ENCODE results near the gene ZNF438. TPM values are rescaled to one million over a fixed set of nuclear protein-coding genes. Genes with fewer than 3 reads are reported as not detected.
"Not testable (repeated sequence)": the region's sequence is repeated elsewhere in the genome, so short reads cannot be mapped to it uniquely, and the experiment has no call there.

Gene ZNF438
- total and polyA plus RNA-seq, 3 experiments from 2014 or later: 2.9 to 4.2 (median 3.9) TPM

DNA sequence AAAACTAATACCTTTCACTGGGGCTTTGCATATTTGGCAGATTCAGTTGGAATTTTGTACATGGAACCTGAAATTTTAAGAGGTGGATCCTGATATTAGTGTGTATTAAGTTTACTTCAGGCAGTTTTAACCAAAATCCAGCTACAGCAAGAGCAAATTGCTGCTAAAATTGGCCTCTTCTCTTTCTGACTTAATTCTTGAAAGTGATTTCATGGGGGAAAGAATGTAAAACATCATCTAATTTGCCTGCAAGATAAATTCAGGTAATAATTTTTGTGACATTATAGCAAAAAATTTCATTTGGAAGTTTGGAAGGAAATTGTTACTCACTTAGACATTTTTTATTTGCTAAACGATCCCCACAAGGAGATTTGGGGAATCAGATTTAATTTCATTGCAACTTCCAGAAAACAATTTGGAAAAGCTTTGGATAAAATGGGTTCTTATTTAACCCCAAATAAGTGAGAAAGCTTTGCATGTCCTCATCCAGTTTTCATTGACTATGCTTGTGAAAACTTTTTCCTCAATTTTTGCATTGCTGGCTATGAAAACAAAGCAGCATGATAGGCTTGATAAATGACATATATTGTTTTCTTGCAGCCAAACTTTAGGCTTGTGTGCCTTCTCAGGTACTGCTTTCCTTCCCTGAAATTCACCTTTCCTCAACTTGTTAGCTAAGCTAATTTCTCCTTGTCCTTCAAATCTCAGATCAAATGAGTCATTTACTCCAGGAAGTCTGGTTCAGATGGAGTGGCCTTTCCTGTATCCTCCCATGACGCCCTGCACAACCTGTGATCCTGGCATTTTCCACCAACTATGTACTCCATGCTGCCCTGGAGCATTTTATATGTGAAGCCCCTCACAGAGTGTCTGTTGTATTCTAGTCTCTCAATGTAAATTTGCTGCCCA, 27.4 kb upstream of the ZNF438 start:
- H3K27ac ChIP-seq (ENCODE audit: low read depth, low read length): no peak overlapping the region
- no peak overlapping the region for H3K4me3 Mint-ChIP-seq
- H3K27me3 Mint-ChIP-seq: peaks cover 3 to 28% of the 10 kb centered on the region in 2 donors
- H3K27ac Mint-ChIP-seq: no peak overlapping the region
- DNase-seq: no peak
- H3K4me1 Mint-ChIP-seq: no peaks in the 10 kb centered on the region
- POLR2A ChIA-PET: no interaction called here
- no peaks in the 10 kb centered on the region for H3K9me3 ChIP-seq (ENCODE audit: low read length)
- peaks cover 0 to 2% (median 0%) of the 10 kb centered on the region in 5 donors for H3K9me3 Mint-ChIP-seq
- CTCF ChIA-PET: no interaction called here
- H3K4me3 ChIP-seq (ENCODE audit: low read length): no peak overlapping the region
- H3K36me3 Mint-ChIP-seq: no peaks in the 10 kb centered on the region
- no peaks in the 10 kb centered on the region for H3K4me1 ChIP-seq (ENCODE audit: insufficient read depth, low read length)
- H3K36me3 ChIP-seq (ENCODE audit: insufficient read depth, low read length): no peaks in the 10 kb centered on the region
- H3K27me3 ChIP-seq (ENCODE audit: insufficient read depth, low read length, poor library complexity, severe bottlenecking): no peaks in the 10 kb centered on the region

DNA sequence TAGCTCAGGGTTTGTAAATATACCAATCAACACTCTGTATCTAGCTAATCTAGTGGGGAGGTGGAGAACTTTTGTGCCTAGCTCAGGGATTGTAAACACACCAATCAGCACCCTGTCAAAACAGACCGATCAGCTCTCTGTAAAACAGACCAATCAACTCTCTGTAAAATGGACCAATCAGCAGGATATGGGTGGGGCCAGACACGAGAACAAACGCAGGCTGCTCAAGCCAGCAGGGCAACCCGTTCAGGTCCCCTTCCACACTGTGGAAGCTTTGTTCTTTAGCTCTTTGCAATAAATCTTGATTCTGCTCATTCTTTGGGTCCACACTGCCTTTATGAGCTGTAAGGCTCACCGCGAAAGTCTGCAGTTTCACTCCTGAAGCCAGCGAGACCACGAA, 25.0 kb upstream of the ZNF438 start:
- H3K36me3 Mint-ChIP-seq; H3K9me3 Mint-ChIP-seq; POLR2A ChIA-PET; H3K9me3 ChIP-seq (ENCODE audit: low read length); H3K36me3 ChIP-seq (ENCODE audit: insufficient read depth, low read length); H3K27me3 ChIP-seq (ENCODE audit: insufficient read depth, low read length, poor library complexity, severe bottlenecking); H3K4me1 ChIP-seq (ENCODE audit: insufficient read depth, low read length); DNase-seq; H3K27ac Mint-ChIP-seq; H3K4me3 ChIP-seq (ENCODE audit: low read length); H3K4me1 Mint-ChIP-seq; CTCF ChIA-PET; H3K27ac ChIP-seq (ENCODE audit: low read depth, low read length): not testable (repeated sequence)
- H3K4me3 Mint-ChIP-seq: peak overlapping the region in 2 of 7 donors; percentile 12 to 25
- peaks cover 3 to 20% of the 10 kb centered on the region in 2 donors for H3K27me3 Mint-ChIP-seq

DNA sequence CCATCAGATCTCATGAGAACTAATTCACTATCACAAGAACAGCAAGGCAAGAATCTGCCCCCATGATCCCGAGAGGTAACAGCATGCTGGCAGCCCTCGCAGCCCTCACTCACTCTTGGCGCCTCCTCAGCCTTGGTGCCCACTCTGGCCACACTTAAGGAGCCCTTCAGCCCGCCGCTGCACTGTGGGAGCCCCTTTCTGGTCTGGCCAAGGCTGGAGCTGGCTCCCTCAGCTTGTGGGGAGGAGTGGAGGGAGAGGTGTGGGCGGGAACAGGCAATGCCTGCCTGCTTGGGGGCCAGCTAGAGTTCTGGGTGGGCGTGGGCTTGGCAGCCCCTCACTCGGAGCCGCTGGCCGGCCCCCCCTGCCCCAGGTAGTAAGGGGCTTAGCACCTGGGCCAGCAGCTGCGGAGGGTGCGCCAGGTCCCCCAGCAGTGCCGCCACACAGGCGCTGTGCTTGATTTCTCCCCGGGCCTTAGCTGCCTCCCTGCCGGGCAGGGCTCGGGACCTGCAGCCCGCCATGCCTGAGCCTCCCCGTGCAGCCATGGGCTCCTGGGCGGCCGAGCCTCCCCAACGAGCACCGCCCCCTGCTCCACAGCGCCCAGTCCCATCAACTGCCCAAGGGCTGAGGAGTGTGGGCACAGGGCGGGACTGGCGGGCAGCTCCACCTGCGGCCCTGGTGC, 24.0 kb upstream of the ZNF438 start:
- Mint-ChIP-seq H3K27me3 (peaks cover 2 to 15% of the 10 kb centered on the region in 2 donors), H3K4me1 (no peaks in the 10 kb centered on the region), H3K4me3 (no peak overlapping the region), H3K36me3 (no peaks in the 10 kb centered on the region), H3K27ac (no peak overlapping the region), H3K9me3 (peaks cover 0 to 9% (median 7%) of the 10 kb centered on the region in 5 donors)
- Histone ChIP-seq H3K27me3 (ENCODE audit: insufficient read depth, low read length, poor library complexity, severe bottlenecking) (no peaks in the 10 kb centered on the region), H3K9me3 (ENCODE audit: low read length) (no peaks in the 10 kb centered on the region), H3K36me3 (ENCODE audit: insufficient read depth, low read length) (no peaks in the 10 kb centered on the region), H3K4me1 (ENCODE audit: insufficient read depth, low read length) (no peaks in the 10 kb centered on the region), H3K4me3 (ENCODE audit: low read length) (no peak overlapping the region), H3K27ac (ENCODE audit: low read depth, low read length) (no peak overlapping the region)
- ChIA-PET CTCF (no interaction called here), POLR2A (no interaction called here)
- DNase-seq: no peak

DNA sequence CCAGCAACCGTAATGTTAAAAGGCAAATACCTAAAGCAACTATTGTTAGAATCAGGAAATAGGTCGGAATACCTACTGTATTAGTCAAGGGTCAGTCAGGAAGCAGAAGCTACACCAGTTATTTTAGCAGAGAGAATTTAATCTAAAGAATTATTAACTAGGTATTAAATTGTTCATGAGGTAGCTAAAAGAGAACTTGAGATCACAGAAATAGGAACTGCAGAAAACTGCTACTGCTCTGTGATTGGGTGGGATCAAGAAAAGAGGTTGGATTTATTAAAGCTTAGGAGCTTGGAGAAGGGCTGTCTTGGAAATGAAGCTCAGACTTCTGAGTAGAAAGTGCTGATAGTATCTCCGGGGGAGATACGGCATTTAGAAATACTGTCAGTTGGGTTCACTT, 20.0 kb upstream of the ZNF438 start:
- H3K9me3 Mint-ChIP-seq: peaks cover 0 to 9% (median 7%) of the 10 kb centered on the region in 5 donors
- Histone ChIP-seq H3K4me3 (ENCODE audit: low read length) (no peak overlapping the region), H3K9me3 (ENCODE audit: low read length) (no peaks in the 10 kb centered on the region), H3K27me3 (ENCODE audit: insufficient read depth, low read length, poor library complexity, severe bottlenecking) (no peaks in the 10 kb centered on the region), H3K27ac (ENCODE audit: low read depth, low read length) (no peak overlapping the region), H3K4me1 (ENCODE audit: insufficient read depth, low read length) (no peaks in the 10 kb centered on the region), H3K36me3 (ENCODE audit: insufficient read depth, low read length) (no peaks in the 10 kb centered on the region)
- H3K36me3 Mint-ChIP-seq: peaks cover 0 to 9% (median 0%) of the 10 kb centered on the region in 3 donors
- ChIA-PET CTCF (no interaction called here), POLR2A (no interaction called here)
- peaks cover 9 to 13% of the 10 kb centered on the region in 2 donors for H3K27me3 Mint-ChIP-seq
- no peak overlapping the region for H3K4me3 Mint-ChIP-seq
- H3K27ac Mint-ChIP-seq: no peak overlapping the region
- DNase-seq: no peak
- no peaks in the 10 kb centered on the region for H3K4me1 Mint-ChIP-seq

DNA sequence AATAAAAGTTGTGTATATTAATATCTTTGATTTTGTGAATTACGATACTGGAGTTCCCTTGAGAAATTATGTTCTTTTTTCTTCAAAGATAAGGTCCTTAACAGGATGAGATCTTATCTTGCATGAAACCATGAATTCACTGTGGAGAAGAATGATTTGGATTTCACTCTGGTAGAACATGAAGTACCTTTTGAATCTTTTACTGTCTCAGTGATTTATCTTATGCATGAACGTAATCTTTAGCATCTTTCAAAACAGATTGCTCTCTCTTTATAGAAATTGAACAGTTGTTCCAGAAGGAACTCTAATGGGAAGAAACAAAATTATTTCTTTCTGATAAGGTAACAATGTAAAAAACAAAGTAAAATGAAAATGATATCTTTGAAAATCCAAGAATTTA, 11.0 kb upstream of the ZNF438 start:
- Mint-ChIP-seq H3K27me3 (peaks cover 0 to 5% of the 10 kb centered on the region in 2 donors), H3K4me1 (peaks cover 0 to 6% (median 0%) of the 10 kb centered on the region in 3 donors), H3K27ac (no peak overlapping the region), H3K36me3 (peaks cover 0 to 12% (median 2%) of the 10 kb centered on the region in 3 donors), H3K4me3 (no peak overlapping the region), H3K9me3 (peaks cover 0 to 4% (median 0%) of the 10 kb centered on the region in 5 donors)
- DNase-seq: no peak
- Histone ChIP-seq H3K27me3 (ENCODE audit: insufficient read depth, low read length, poor library complexity, severe bottlenecking) (no peaks in the 10 kb centered on the region), H3K9me3 (ENCODE audit: low read length) (no peaks in the 10 kb centered on the region), H3K27ac (ENCODE audit: low read depth, low read length) (no peak overlapping the region), H3K4me3 (ENCODE audit: low read length) (no peak overlapping the region), H3K36me3 (ENCODE audit: insufficient read depth, low read length) (no peaks in the 10 kb centered on the region), H3K4me1 (ENCODE audit: insufficient read depth, low read length) (no peaks in the 10 kb centered on the region)
- ChIA-PET POLR2A (no interaction called here), CTCF (no interaction called here)

DNA sequence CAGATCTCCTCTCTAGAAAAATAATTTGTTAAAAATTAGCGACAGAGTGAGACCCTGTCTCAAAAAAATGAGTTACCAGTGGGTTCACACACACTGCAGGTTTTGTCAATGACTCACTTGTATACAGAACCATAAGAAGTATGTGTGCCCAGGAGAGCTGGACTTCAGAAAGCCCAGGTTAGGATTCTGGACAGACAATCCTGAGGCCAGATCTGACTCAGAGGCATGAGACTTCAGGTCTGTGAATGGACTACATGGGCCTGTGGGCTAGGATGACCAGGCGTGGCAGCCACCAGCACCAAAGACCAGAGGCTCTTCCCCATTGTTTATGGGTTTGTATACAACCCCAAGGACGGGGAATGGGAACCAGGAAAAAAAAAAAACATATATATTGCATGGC, 9.3 kb upstream of the ZNF438 start:
- Mint-ChIP-seq H3K36me3 (peaks cover 0 to 8% (median 2%) of the 10 kb centered on the region in 3 donors), H3K4me3 (no peak overlapping the region), H3K27ac (no peak overlapping the region), H3K4me1 (peaks cover 0 to 6% (median 0%) of the 10 kb centered on the region in 3 donors), H3K27me3 (no peaks in the 10 kb centered on the region), H3K9me3 (no peaks in the 10 kb centered on the region)
- no peak overlapping the region for H3K27ac ChIP-seq (ENCODE audit: low read depth, low read length)
- H3K4me3 ChIP-seq (ENCODE audit: low read length): no peak overlapping the region
- CTCF ChIA-PET: no interaction called here
- no peaks in the 10 kb centered on the region for H3K9me3 ChIP-seq (ENCODE audit: low read length)
- H3K27me3 ChIP-seq (ENCODE audit: insufficient read depth, low read length, poor library complexity, severe bottlenecking): no peaks in the 10 kb centered on the region
- no peaks in the 10 kb centered on the region for H3K36me3 ChIP-seq (ENCODE audit: insufficient read depth, low read length)
- no peak for DNase-seq
- POLR2A ChIA-PET: no interaction called here
- H3K4me1 ChIP-seq (ENCODE audit: insufficient read depth, low read length): no peaks in the 10 kb centered on the region

DNA sequence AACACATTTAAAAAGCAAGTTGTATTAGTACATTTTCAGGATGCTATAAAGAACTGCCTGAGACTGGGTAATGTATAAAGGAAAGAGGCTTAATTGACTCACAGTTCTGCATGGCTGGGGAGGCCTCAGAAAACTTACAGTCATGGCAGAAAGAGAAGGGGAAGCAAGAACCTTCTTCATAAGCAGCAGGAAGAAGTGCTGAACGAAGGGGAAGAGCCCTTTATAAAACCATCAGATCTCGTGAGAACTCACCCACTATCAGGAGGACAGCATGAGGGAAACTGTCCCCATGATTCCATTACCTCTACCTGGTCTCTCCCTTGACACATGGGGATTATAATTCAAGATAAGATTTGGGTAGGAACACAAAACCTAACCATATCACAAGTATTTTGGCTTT, 7.3 kb upstream of the ZNF438 start:
- H3K9me3 ChIP-seq (ENCODE audit: low read length); H3K36me3 ChIP-seq (ENCODE audit: insufficient read depth, low read length); H3K4me3 Mint-ChIP-seq; H3K9me3 Mint-ChIP-seq; H3K36me3 Mint-ChIP-seq; H3K27me3 Mint-ChIP-seq; H3K4me1 ChIP-seq (ENCODE audit: insufficient read depth, low read length); POLR2A ChIA-PET; H3K27me3 ChIP-seq (ENCODE audit: insufficient read depth, low read length, poor library complexity, severe bottlenecking); H3K4me3 ChIP-seq (ENCODE audit: low read length); DNase-seq; H3K4me1 Mint-ChIP-seq; H3K27ac ChIP-seq (ENCODE audit: low read depth, low read length): not testable (repeated sequence)
- H3K27ac Mint-ChIP-seq: peak overlapping the region in 1 of 8 donors; percentile 25
- CTCF ChIA-PET: interaction anchor here (1.2 kb wide), 1 partner anchor 9 kb away, joined by 5 read pairs; no protein-coding TSS in a partner anchor

DNA sequence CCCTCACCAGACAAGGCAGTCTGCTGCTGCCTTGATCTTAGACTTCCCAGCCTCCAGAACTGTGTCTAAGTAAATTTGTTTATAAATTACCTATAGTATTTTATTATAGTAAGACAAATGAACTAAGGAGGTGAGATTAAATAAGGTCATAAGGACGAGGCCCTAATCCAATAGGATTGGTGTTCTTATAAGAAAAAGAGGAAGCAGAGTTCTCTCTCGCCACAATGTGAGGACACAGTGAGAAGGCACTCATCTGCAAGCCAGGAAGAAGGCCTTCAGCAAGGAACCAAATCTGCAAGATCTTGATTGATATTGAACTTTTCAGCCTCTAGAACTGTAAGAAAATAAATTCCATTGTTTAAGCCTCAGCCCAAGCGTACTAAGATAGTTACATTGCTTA, 6.1 kb upstream of the ZNF438 start:
- Histone ChIP-seq H3K36me3 (ENCODE audit: insufficient read depth, low read length) (no peaks in the 10 kb centered on the region), H3K4me1 (ENCODE audit: insufficient read depth, low read length) (peaks cover 2% of the 10 kb centered on the region), H3K27ac (ENCODE audit: low read depth, low read length) (no peak overlapping the region), H3K4me3 (ENCODE audit: low read length) (no peak overlapping the region), H3K27me3 (ENCODE audit: insufficient read depth, low read length, poor library complexity, severe bottlenecking) (no peaks in the 10 kb centered on the region), H3K9me3 (ENCODE audit: low read length) (no peaks in the 10 kb centered on the region)
- H3K9me3 Mint-ChIP-seq: no peaks in the 10 kb centered on the region
- H3K27ac Mint-ChIP-seq: no peak overlapping the region
- ChIA-PET CTCF (no interaction called here), POLR2A (no interaction called here)
- H3K36me3 Mint-ChIP-seq: peaks cover 0 to 2% (median 0%) of the 10 kb centered on the region in 3 donors
- H3K4me3 Mint-ChIP-seq: no peak overlapping the region
- no peaks in the 10 kb centered on the region for H3K27me3 Mint-ChIP-seq
- no peak for DNase-seq
- peaks cover 0 to 6% (median 6%) of the 10 kb centered on the region in 3 donors for H3K4me1 Mint-ChIP-seq

Measured in CD8-positive, alpha-beta memory T cell (primary cell).